ENCODE data around the gene FGD5.

Gene FGD5

DNA sequence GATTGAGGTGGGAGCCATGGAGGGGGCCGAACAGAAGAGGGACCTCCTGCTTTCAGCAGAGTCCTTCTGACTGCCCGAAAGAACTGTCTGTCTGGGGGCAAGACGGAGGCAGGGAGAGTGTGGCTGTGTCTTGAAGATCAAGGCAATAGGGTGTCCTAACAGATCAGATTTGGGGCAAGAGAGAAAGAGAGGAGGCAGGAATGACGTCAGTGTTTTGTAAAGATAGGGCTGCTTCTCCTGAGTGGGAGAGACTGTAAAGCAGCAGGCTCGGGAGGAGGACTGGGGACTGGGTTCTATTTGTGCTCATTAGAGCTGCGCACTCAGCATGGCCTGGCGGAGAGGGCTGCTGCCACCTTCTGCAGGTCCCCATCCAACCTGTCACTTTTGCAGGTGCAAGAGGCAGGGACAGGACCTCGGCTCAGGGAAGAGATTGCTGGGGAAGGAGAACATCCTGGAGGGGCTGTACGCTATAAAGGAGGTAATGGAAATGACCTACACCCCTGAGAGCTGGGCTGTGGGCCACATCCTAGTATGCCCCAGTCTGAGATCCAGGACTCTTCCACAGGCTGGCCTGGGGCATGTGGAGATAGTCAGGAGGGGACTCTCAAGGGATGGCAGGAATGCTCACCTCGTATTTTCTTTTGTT lies 29.0 kb upstream of the FGD5 start:
- Histone ChIP-seq H3K9me3 (ENCODE audit: control insufficient read depth, low read length) (no peaks in the 10 kb centered on the region), H3K4me1 (ENCODE audit: control insufficient read depth, insufficient read depth, low read length, poor library complexity, severe bottlenecking) (no peaks in the 10 kb centered on the region), H3K36me3 (ENCODE audit: control insufficient read depth, insufficient read depth, low read length) (no peaks in the 10 kb centered on the region), H3K27ac (ENCODE audit: low read depth, low read length, severe bottlenecking) (no peak overlapping the region), H3K4me3 (ENCODE audit: extremely low read depth, insufficient read depth, low read length, poor library complexity, severe bottlenecking) (no peak overlapping the region)
- 72 to 78% methylated on average over 7 to 10 of the region's 10 CpGs for WGBS, 2 experiments (ENCODE audit: insufficient coverage in 2 of 2)

GRCh38 chr3:14791343-14791945 lies 27.3 kb upstream of the FGD5 start:
- Histone ChIP-seq H3K9me3 (ENCODE audit: control insufficient read depth, low read length) (no peaks in the 10 kb centered on the region), H3K27ac (ENCODE audit: low read depth, low read length, severe bottlenecking) (no peak overlapping the region), H3K4me1 (ENCODE audit: control insufficient read depth, insufficient read depth, low read length, poor library complexity, severe bottlenecking) (no peaks in the 10 kb centered on the region), H3K4me3 (ENCODE audit: extremely low read depth, insufficient read depth, low read length, poor library complexity, severe bottlenecking) (no peak overlapping the region), H3K36me3 (ENCODE audit: control insufficient read depth, insufficient read depth, low read length) (no peaks in the 10 kb centered on the region)
- WGBS, 2 experiments (ENCODE audit: insufficient coverage in 2 of 2): 34 to 43% methylated on average over 12 to 15 of the region's 15 CpGs

- Histone ChIP-seq H3K36me3 (ENCODE audit: control insufficient read depth, insufficient read depth, low read length) (no peaks in the 10 kb centered on the region), H3K27ac (ENCODE audit: low read depth, low read length, severe bottlenecking) (no peak overlapping the region), H3K4me1 (ENCODE audit: control insufficient read depth, insufficient read depth, low read length, poor library complexity, severe bottlenecking) (no peaks in the 10 kb centered on the region), H3K4me3 (ENCODE audit: extremely low read depth, insufficient read depth, low read length, poor library complexity, severe bottlenecking) (no peak overlapping the region), H3K9me3 (ENCODE audit: control insufficient read depth, low read length) (no peaks in the 10 kb centered on the region)
- WGBS, 2 experiments (ENCODE audit: insufficient coverage in 2 of 2): 93 to 99% methylated on average over 7 to 8 of the region's 9 CpGs
These were observed 26.1 kb upstream of the FGD5 start for GRCh38 chr3:14792691-14793121.

DNA sequence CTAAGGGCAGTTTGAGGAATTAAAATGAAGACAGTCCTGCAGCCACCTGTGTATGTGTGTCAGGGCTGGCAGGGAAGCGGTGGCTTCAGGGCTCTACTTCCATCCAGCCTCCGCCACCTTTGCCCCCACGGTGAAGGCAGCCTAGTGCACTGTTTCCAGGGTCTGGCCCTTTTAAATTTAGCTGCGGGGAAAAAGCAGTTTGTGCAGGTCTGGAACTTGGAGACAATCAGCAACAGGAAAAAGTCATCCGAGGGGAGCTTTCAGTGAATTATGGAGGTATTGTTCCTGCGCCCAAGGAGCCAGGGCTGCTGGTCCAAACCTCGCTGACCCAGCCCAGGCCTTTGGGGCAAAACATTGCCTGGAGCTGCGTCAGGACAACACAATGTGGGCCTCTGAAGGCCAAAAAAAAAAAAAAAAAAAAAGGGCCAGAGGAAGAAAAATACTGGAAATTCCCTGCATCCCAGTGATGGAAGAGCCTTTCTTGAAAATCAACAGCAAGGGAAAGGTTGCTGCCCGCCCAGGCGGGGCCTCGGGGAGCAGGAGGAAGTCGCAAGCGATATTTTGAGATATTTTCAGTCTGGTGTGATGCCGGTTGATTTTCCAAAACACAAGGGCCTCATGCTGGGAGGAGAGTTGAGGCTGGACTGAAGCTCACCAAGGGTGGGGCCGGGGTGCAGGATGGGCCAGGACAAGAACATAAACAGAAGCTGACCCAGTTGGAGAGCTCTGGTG lies 25.5 kb upstream of the FGD5 start:
- WGBS, 2 experiments (ENCODE audit: insufficient coverage in 2 of 2): 83 to 89% methylated on average over 12 to 13 of the region's 15 CpGs
- Histone ChIP-seq H3K9me3 (ENCODE audit: control insufficient read depth, low read length) (no peaks in the 10 kb centered on the region), H3K4me3 (ENCODE audit: extremely low read depth, insufficient read depth, low read length, poor library complexity, severe bottlenecking) (no peak overlapping the region), H3K36me3 (ENCODE audit: control insufficient read depth, insufficient read depth, low read length) (no peaks in the 10 kb centered on the region), H3K4me1 (ENCODE audit: control insufficient read depth, insufficient read depth, low read length, poor library complexity, severe bottlenecking) (no peaks in the 10 kb centered on the region), H3K27ac (ENCODE audit: low read depth, low read length, severe bottlenecking) (no peak overlapping the region)

- H3K36me3 ChIP-seq (ENCODE audit: control insufficient read depth, insufficient read depth, low read length): no peaks in the 10 kb centered on the region
- H3K4me3 ChIP-seq (ENCODE audit: extremely low read depth, insufficient read depth, low read length, poor library complexity, severe bottlenecking): no peak overlapping the region
- 89 to 93% methylated on average over 3 of the region's 5 CpGs for WGBS, 2 experiments (ENCODE audit: insufficient coverage in 2 of 2)
- H3K4me1 ChIP-seq (ENCODE audit: control insufficient read depth, insufficient read depth, low read length, poor library complexity, severe bottlenecking): no peaks in the 10 kb centered on the region
- H3K9me3 ChIP-seq (ENCODE audit: control insufficient read depth, low read length): no peaks in the 10 kb centered on the region
- no peak overlapping the region for H3K27ac ChIP-seq (ENCODE audit: low read depth, low read length, severe bottlenecking)
These were observed 24.9 kb upstream of the FGD5 start for GRCh38 chr3:14793858-14794234.

GRCh38 chr3:14794435-14794834 lies 24.3 kb upstream of the FGD5 start:
- Histone ChIP-seq H3K27ac (ENCODE audit: low read depth, low read length, severe bottlenecking) (no peak overlapping the region), H3K4me1 (ENCODE audit: control insufficient read depth, insufficient read depth, low read length, poor library complexity, severe bottlenecking) (no peaks in the 10 kb centered on the region), H3K4me3 (ENCODE audit: extremely low read depth, insufficient read depth, low read length, poor library complexity, severe bottlenecking) (no peak overlapping the region), H3K9me3 (ENCODE audit: control insufficient read depth, low read length) (peaks cover 3% of the 10 kb centered on the region), H3K36me3 (ENCODE audit: control insufficient read depth, insufficient read depth, low read length) (no peaks in the 10 kb centered on the region)
- WGBS, 2 experiments (ENCODE audit: insufficient coverage in 2 of 2): 83 to 94% methylated on average over 1 to 2 of the region's 2 CpGs

GRCh38 chr3:14795996-14796395 lies 22.8 kb upstream of the FGD5 start:
- Histone ChIP-seq H3K4me1 (ENCODE audit: control insufficient read depth, insufficient read depth, low read length, poor library complexity, severe bottlenecking) (no peaks in the 10 kb centered on the region), H3K27ac (ENCODE audit: low read depth, low read length, severe bottlenecking) (no peak overlapping the region), H3K36me3 (ENCODE audit: control insufficient read depth, insufficient read depth, low read length) (no peaks in the 10 kb centered on the region), H3K4me3 (ENCODE audit: extremely low read depth, insufficient read depth, low read length, poor library complexity, severe bottlenecking) (no peak overlapping the region), H3K9me3 (ENCODE audit: control insufficient read depth, low read length) (peaks cover 9% of the 10 kb centered on the region)
- 78 to 83% methylated on average over 1 to 2 of the region's 2 CpGs for WGBS, 2 experiments (ENCODE audit: insufficient coverage in 2 of 2)

DNA sequence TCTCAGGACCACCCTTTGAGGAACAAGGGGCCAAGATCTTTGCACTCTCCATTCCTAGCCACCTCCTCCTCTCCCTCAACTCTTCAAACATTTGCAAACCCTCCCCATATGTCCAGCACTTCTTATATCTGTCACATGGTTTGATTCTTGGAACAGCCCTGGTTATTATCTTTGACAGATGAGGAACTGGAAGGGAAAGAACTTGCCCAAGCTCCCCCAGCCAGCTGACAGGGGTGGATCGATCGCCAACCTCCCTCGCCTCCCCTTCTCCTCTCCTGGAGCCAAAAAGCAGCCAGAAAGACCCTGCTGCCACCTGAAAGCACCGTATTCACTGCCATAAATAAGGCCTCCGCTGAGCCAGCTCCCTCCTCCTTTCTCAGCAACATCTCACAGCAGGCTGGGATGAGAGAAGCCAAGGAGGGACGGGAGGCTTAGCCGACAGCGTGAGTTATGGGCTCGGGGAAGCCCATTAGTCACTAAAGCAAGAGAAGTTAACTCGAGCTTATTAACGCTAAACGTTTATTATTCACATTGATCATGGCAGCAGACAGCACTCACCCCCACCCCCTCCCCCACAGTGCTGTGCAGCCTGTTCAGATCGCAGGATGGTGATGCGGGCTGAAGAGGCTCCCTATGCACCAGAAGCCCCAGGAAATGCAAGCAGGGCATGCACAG lies 22.2 kb upstream of the FGD5 start:
- WGBS, 2 experiments (ENCODE audit: insufficient coverage in 2 of 2): 75 to 89% methylated on average over 9 to 11 of the region's 14 CpGs
- H3K27ac ChIP-seq (ENCODE audit: low read depth, low read length, severe bottlenecking): no peak overlapping the region
- H3K9me3 ChIP-seq (ENCODE audit: control insufficient read depth, low read length): peaks cover 9% of the 10 kb centered on the region
- no peaks in the 10 kb centered on the region for H3K36me3 ChIP-seq (ENCODE audit: control insufficient read depth, insufficient read depth, low read length)
- H3K4me1 ChIP-seq (ENCODE audit: control insufficient read depth, insufficient read depth, low read length, poor library complexity, severe bottlenecking): no peaks in the 10 kb centered on the region
- no peak overlapping the region for H3K4me3 ChIP-seq (ENCODE audit: extremely low read depth, insufficient read depth, low read length, poor library complexity, severe bottlenecking)

- Histone ChIP-seq H3K4me3 (ENCODE audit: extremely low read depth, insufficient read depth, low read length, poor library complexity, severe bottlenecking) (no peak overlapping the region), H3K36me3 (ENCODE audit: control insufficient read depth, insufficient read depth, low read length) (no peaks in the 10 kb centered on the region), H3K4me1 (ENCODE audit: control insufficient read depth, insufficient read depth, low read length, poor library complexity, severe bottlenecking) (no peaks in the 10 kb centered on the region), H3K9me3 (ENCODE audit: control insufficient read depth, low read length) (peaks cover 9% of the 10 kb centered on the region), H3K27ac (ENCODE audit: low read depth, low read length, severe bottlenecking) (no peak overlapping the region)
- 79 to 86% methylated on average over 4 of the region's 4 CpGs for WGBS, 2 experiments (ENCODE audit: insufficient coverage in 2 of 2)
These were observed 21.0 kb upstream of the FGD5 start for GRCh38 chr3:14797731-14798130.

DNA sequence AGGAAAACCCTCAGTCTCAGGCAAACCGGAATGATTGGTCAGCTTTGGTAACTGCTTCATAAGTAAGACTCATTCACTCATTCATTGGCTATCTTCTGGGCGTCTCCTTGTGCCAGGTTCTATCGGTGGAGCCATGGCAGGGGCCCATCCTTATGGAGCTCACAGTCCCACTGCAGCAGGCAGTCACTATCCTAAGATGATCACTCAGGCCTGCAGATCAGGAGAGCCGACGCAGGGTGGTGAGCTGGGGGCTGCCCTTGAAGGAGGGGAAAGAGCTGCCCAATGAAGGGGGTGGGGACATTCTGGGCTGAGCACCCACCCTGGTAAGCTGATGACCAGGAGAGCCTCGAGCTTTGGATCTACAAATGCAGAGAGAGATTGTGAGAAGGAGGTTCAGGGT lies 20.5 kb upstream of the FGD5 start:
- Histone ChIP-seq H3K9me3 (ENCODE audit: control insufficient read depth, low read length) (peaks cover 9% of the 10 kb centered on the region), H3K4me3 (ENCODE audit: extremely low read depth, insufficient read depth, low read length, poor library complexity, severe bottlenecking) (no peak overlapping the region), H3K36me3 (ENCODE audit: control insufficient read depth, insufficient read depth, low read length) (no peaks in the 10 kb centered on the region), H3K27ac (ENCODE audit: low read depth, low read length, severe bottlenecking) (no peak overlapping the region), H3K4me1 (ENCODE audit: control insufficient read depth, insufficient read depth, low read length, poor library complexity, severe bottlenecking) (no peaks in the 10 kb centered on the region)
- 90 to 93% methylated on average over 2 to 6 of the region's 6 CpGs for WGBS, 2 experiments (ENCODE audit: insufficient coverage in 2 of 2)

All from mesodermal cell (in vitro differentiated cells).